WTC11 (cell line): Measurements from ENCODE around the gene DPH1. TPM values are rescaled to one million over a fixed set of nuclear protein-coding genes. Genes with fewer than 3 reads are reported as not detected.

Experiments used
- ATAC-seq: fragments of 200-7000 bp; cut with Tn5 transposase; 2 replicates; pipeline ENCODE4 v1.10.0; 2021; ENCODE audit warnings: mild to moderate bottlenecking, moderate library complexity
- CTCF ChIA-PET: fragments of 300-600 bp; sonication (Branson Sonifier 250); formaldehyde crosslinking; loops from one replicate; lab custom pipeline; 2021; ENCODE audit warnings: antibody characterized with exemption; lab: Charles Lee
- POLR2A ChIA-PET: fragments of 350-600 bp; sonication (Branson Sonifier 250); formaldehyde crosslinking; loops from one replicate; lab custom pipeline; 2021; ENCODE audit warnings: antibody characterized with exemption; lab: Charles Lee
- DNase-seq: peaks from one replicate; pipeline ENCODE4 v3.0.0; 2021; ENCODE audit warnings: low spot score
- H3K27ac Mint-ChIP-seq: 2 replicates; pipeline ENCODE4 v1.8.0; 2021; ENCODE audit warnings: mixed read lengths
- H3K27me3 Mint-ChIP-seq: 2 replicates; pipeline ENCODE4 v1.8.0; 2021; ENCODE audit warnings: low read depth, mild to moderate bottlenecking, moderate library complexity, mixed read lengths
- H3K36me3 Mint-ChIP-seq: 2 replicates; pipeline ENCODE4 v1.8.0; 2021; ENCODE audit warnings: mixed read lengths
- H3K4me1 Mint-ChIP-seq: 2 replicates; pipeline ENCODE4 v1.8.0; 2022; ENCODE audit warnings: mixed read lengths
- H3K4me3 Mint-ChIP-seq: 2 replicates; pipeline ENCODE4 v1.8.0; 2021; ENCODE audit warnings: mild to moderate bottlenecking, moderate library complexity, mixed read lengths
- H3K9me3 Mint-ChIP-seq: 2 replicates; pipeline ENCODE4 v1.8.0; 2021; ENCODE audit warnings: mixed read lengths
- AFF4 ChIP-seq: sonication (generic); formaldehyde crosslinking; IDR thresholded peaks from 2 replicates; pipeline ENCODE4 v1.8.1; 2023; ENCODE audit warnings: mild to moderate bottlenecking, missing genetic modification reagents, borderline replicate concordance
- ATF1 ChIP-seq: sonication (generic); formaldehyde crosslinking; IDR thresholded peaks from 2 replicates; pipeline ENCODE4 v1.8.1; 2023; ENCODE audit warnings: mild to moderate bottlenecking, moderate library complexity, missing genetic modification reagents
- ATF3 ChIP-seq: sonication (generic); formaldehyde crosslinking; conservative IDR thresholded peaks from 2 replicates; pipeline ENCODE4 v1.8.1; 2022; ENCODE audit warnings: mild to moderate bottlenecking, missing genetic modification reagents
- ATF6 ChIP-seq: sonication (generic); formaldehyde crosslinking; IDR thresholded peaks from 2 replicates; pipeline ENCODE4 v1.8.1; 2023; ENCODE audit warnings: mild to moderate bottlenecking, missing genetic modification reagents
- CDX4 ChIP-seq: fragments of 250-450 bp; sonication (Bioruptor Pico); IDR thresholded peaks from 2 replicates; pipeline ENCODE4 v1.9.0; 2021; ENCODE audit warnings: moderate library complexity, mild to moderate bottlenecking, inconsistent platforms, borderline replicate concordance
- ERG ChIP-seq: fragments of 250-450 bp; sonication (Bioruptor Pico); IDR thresholded peaks from 2 replicates; pipeline ENCODE4 v1.8.0; 2021; ENCODE audit warnings: mild to moderate bottlenecking
- ETV6 ChIP-seq: sonication (generic); formaldehyde crosslinking; IDR thresholded peaks from 2 replicates; pipeline ENCODE4 v1.8.1; 2022; ENCODE audit warnings: mild to moderate bottlenecking, missing genetic modification reagents
- FOXK1 ChIP-seq: sonication (generic); formaldehyde crosslinking; IDR thresholded peaks from 2 replicates; pipeline ENCODE4 v1.8.0; 2022; ENCODE audit warnings: mild to moderate bottlenecking, moderate library complexity, missing genetic modification reagents
- FOXP1 ChIP-seq: sonication (generic); formaldehyde crosslinking; IDR thresholded peaks from 2 replicates; pipeline ENCODE4 v1.8.0; 2022; ENCODE audit warnings: missing genetic modification reagents, mild to moderate bottlenecking, moderate library complexity, borderline replicate concordance
- JAZF1 ChIP-seq: fragments of 250-450 bp; sonication (Bioruptor Pico); IDR thresholded peaks from 2 replicates; pipeline ENCODE4 v1.9.0; 2021; ENCODE audit warnings: moderate library complexity, mild to moderate bottlenecking, inconsistent platforms
- MXD4 ChIP-seq: fragments of 250-450 bp; sonication (Bioruptor Pico); IDR thresholded peaks from 2 replicates; pipeline ENCODE4 v1.8.0; 2021; ENCODE audit warnings: mild to moderate bottlenecking, moderate library complexity, borderline replicate concordance
- MYBL2 ChIP-seq: sonication (generic); formaldehyde crosslinking; IDR thresholded peaks from 2 replicates; pipeline ENCODE4 v1.8.1; 2023; ENCODE audit warnings: mild to moderate bottlenecking, moderate library complexity, missing genetic modification reagents
- NFYB ChIP-seq: sonication (generic); formaldehyde crosslinking; conservative IDR thresholded peaks from 2 replicates; pipeline ENCODE4 v1.8.0; 2022; ENCODE audit warnings: low read depth, missing genetic modification reagents
- OVOL2 ChIP-seq: fragments of 250-450 bp; sonication (Bioruptor Pico); IDR thresholded peaks from 2 replicates; pipeline ENCODE4 v1.9.0; 2021; ENCODE audit warnings: mild to moderate bottlenecking, borderline replicate concordance
- SMAD4 ChIP-seq: sonication (generic); formaldehyde crosslinking; IDR thresholded peaks from 2 replicates; pipeline ENCODE4 v1.8.0; 2022; ENCODE audit warnings: mild to moderate bottlenecking, missing genetic modification reagents
- SOX15 ChIP-seq: fragments of 250-450 bp; sonication (Bioruptor Pico); IDR thresholded peaks from 2 replicates; pipeline ENCODE4 v1.9.0; 2021; ENCODE audit warnings: mild to moderate bottlenecking
- ZBTB21 ChIP-seq: sonication (generic); formaldehyde crosslinking; IDR thresholded peaks from 2 replicates; pipeline ENCODE4 v1.8.1; 2023; ENCODE audit warnings: mild to moderate bottlenecking, missing genetic modification reagents, borderline replicate concordance
- ZNF138 ChIP-seq: sonication (generic); formaldehyde crosslinking; conservative IDR thresholded peaks from 2 replicates; pipeline ENCODE4 v1.8.1; 2022; ENCODE audit warnings: mild to moderate bottlenecking, moderate library complexity, missing genetic modification reagents
- ZNF425 ChIP-seq: fragments of 250-450 bp; sonication (Bioruptor Pico); conservative IDR thresholded peaks from 2 replicates; pipeline ENCODE4 v1.9.0; 2021; ENCODE audit warnings: mild to moderate bottlenecking
- total RNA-seq: library from RNA; stranded (reverse); gene quantifications from 3 replicates; pipeline ENCODE4 v1.2.3, GENCODE V29; 2021

DPH1 gene
- total RNA-seq, 1 experiment from 2014 or later: 43.2 TPM

- CTCF ChIA-PET: interaction anchor here (0.6 kb wide), 1 partner anchor 228 kb away, joined by 3 read pairs; no protein-coding TSS in a partner anchor
Observed at GRCh38 chr17:2003525-2003924, 26.4 kb upstream of the DPH1 start.

GRCh38 chr17:2004435-2004952, 25.5 kb upstream of the DPH1 start:
- CTCF ChIA-PET: interaction anchor here (0.7 kb wide), 1 partner anchor 21 kb away, joined by 3 read pairs; the partner anchor contains the start of gene RTN4RL1
- no peak overlapping the region for H3K27ac Mint-ChIP-seq
- H3K4me1 Mint-ChIP-seq: peaks cover 6% of the 10 kb centered on the region
- peaks cover 7% of the 10 kb centered on the region for H3K27me3 Mint-ChIP-seq
- POLR2A ChIA-PET: no interaction called here
- DNase-seq: no peak
- H3K36me3 Mint-ChIP-seq: no peaks in the 10 kb centered on the region
- ATAC-seq: no peak
- H3K9me3 Mint-ChIP-seq: no peaks in the 10 kb centered on the region
- H3K4me3 Mint-ChIP-seq: no peak overlapping the region
- no peak for TF ChIP-seq ZNF138 (CRISPR knock-in tag)
- no peak for TF ChIP-seq SMAD4 (CRISPR knock-in tag)
- TF ChIP-seq AFF4: no peak
- TF ChIP-seq FOXK1 (CRISPR knock-in tag): no peak
- TF ChIP-seq FOXP1 (CRISPR knock-in tag): no peak
- TF ChIP-seq SOX15 (CRISPR knock-in tag): no peak
- TF ChIP-seq JAZF1 (CRISPR knock-in tag): no peak
- no peak for TF ChIP-seq ATF1 (CRISPR knock-in tag)
- TF ChIP-seq ZBTB21 (CRISPR knock-in tag): no peak
- no peak for TF ChIP-seq MYBL2 (CRISPR knock-in tag)

More at GRCh38 chr17:2003525-2003924, 26.4 kb upstream of the DPH1 start:
- POLR2A ChIA-PET: no interaction called here
- no peaks in the 10 kb centered on the region for H3K9me3 Mint-ChIP-seq
- peaks cover 15% of the 10 kb centered on the region for H3K27me3 Mint-ChIP-seq
- no peak overlapping the region for H3K27ac Mint-ChIP-seq
- H3K4me3 Mint-ChIP-seq: no peak overlapping the region
- TF ChIP-seq ATF3 (CRISPR knock-in tag) (no peak), ZNF425 (CRISPR knock-in tag) (no peak), OVOL2 (CRISPR knock-in tag) (no peak), ETV6 (no peak), CDX4 (CRISPR knock-in tag) (no peak), ERG (CRISPR knock-in tag) (no peak), MXD4 (CRISPR knock-in tag) (no peak), SMAD4 (CRISPR knock-in tag) (no peak), ATF6 (CRISPR knock-in tag) (no peak), NFYB (CRISPR knock-in tag) (no peak)
- peaks cover 11% of the 10 kb centered on the region for H3K4me1 Mint-ChIP-seq
- no peak for DNase-seq
- no peaks in the 10 kb centered on the region for H3K36me3 Mint-ChIP-seq
- no peak for ATAC-seq
